HuH-7.5 (cell line): Measurements from ENCODE around the gene CAPN6.

Experiments
- DNase-seq: peaks from one replicate; pipeline ENCODE4 v3.0.0; 2011; ENCODE audit warnings: low spot score

CAPN6 gene

DNA sequence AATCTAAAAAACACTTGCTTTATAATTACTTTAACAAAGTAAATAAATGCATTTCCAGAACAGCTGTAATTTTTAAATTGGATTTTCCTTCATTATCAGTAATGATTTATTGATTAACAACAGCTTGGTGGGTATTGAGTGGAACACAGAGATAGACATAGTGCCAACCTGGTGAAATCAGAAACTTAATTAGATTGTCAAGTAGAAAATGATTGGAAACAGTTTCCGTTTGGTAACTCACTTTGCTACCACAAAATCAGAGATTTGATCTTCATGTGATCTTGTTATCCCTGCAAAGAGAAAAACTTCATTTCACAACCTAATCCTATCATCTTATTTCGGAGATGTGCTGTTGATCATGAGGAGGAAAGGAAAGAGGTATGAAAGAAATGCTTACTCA, 70.8 kb downstream of the CAPN6 start:
- DNase-seq, result no peak
